ENCODE measurements around the gene CENPH.

- TF ChIP-seq CTCF (IDR thresholded peaks at IDR 0.05; ENCODE audit: insufficient read depth, low read length), result no peak
- no peak for TF ChIP-seq REST (IDR thresholded peaks at IDR 0.05; ENCODE audit: insufficient replicate concordance, low read depth)
- no peak for TF ChIP-seq POLR2AphosphoS5 (IDR thresholded peaks at IDR 0.05; ENCODE audit: low read depth)
These were observed 22.6 kb downstream of the CENPH start for GRCh38 chr5:69212022-69212421.
